ENCODE measurements around the gene PSAT1. TPM values are rescaled to one million over a fixed set of nuclear protein-coding genes. Genes with fewer than 3 reads are reported as not detected.

The PSAT1 gene
- total and polyA plus RNA-seq, 2 of the 4 experiments (the other 2 are of a cell fraction), result 77.2 to 88.4 TPM

DNA sequence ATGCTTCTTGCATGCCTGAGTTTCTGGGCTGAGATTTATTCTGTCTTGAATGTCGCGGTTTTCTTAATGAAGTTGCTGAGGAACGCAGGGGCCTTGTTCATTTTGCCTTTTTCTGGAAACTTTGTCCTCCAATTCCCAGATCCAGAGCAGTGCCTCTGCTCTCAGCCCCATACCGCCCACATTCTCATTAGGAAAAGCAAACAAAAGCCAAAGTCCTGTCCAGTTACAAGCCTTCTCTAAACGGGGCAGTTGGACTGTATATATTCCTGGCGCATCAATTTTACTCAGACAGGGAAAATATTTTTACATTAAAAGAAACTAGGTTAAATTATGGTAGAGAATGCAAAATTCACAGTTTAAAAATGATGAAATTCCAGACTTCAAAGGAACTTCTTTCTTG is 1.2 kb upstream of the PSAT1 start:
- peak overlapping the region; percentile 88 for H3K4me2 ChIP-seq (ENCODE audit: low read depth, low read length)
- no peak for ATAC-seq (ENCODE audit: low read depth)
- peak overlapping the region; percentile 82; the same call in 1 of the 2 replicates for H3K27ac ChIP-seq (ENCODE audit: insufficient read depth, low read length)

More for the DNA sequence above, 1.2 kb upstream of the PSAT1 start:
- WGBS, 2 experiments (ENCODE audit: extremely low coverage in 2 of 2, insufficient read length in 1 of 2), result no CpG with 5 or more reads among the region's 6 CpGs
- Histone ChIP-seq H3K23ac (ENCODE audit: low read depth, low read length) (peak overlapping the region; percentile 88; the same call in 1 of the 2 replicates), H3K9me3 (ENCODE audit: control insufficient read depth, insufficient read depth, low read length) (no peaks in the 10 kb centered on the region), H3K27me3 (ENCODE audit: control insufficient read depth, insufficient read depth, low read length) (no peaks in the 10 kb centered on the region), H3K18ac (ENCODE audit: low read depth, low read length) (no peak overlapping the region), H3K14ac (replicated peaks; ENCODE audit: low read depth, low read length) (peak overlapping the region; percentile 97; the same call in 1 of the 2 replicates), H3K4me1 (ENCODE audit: control insufficient read depth, insufficient read depth, low read length) (peaks cover 3% of the 10 kb centered on the region; the same call in 1 of the 2 replicates), H4K8ac (ENCODE audit: low read depth in 2 of 2, low read length in 2 of 2) (peak overlapping the region; percentile 82 to 91; a peak in 2 of 4 replicates), H4K91ac (ENCODE audit: insufficient read depth, low read depth, low read length) (peak overlapping the region; percentile 94; the same call in 1 of the 2 replicates), H2AK9ac (replicated peaks; ENCODE audit: low read depth, low read length, poor library complexity) (no peak overlapping the region), H2AK5ac (ENCODE audit: low read depth, low read length) (no peak overlapping the region), H2BK120ac (ENCODE audit: low read depth, low read length) (peak overlapping the region; percentile 91), H3K4ac (ENCODE audit: low read depth, low read length) (peak overlapping the region; percentile 93), H2BK20ac (ENCODE audit: low read depth, low read length) (no peak overlapping the region), H3K9ac (ENCODE audit: low read depth, low read length) (peak overlapping the region; percentile 89; the same call in 1 of the 2 replicates), H2BK5ac (ENCODE audit: low read depth, low read length, poor library complexity, severe bottlenecking) (no peak overlapping the region), H2AFZ (replicated peaks; ENCODE audit: low read length, poor library complexity) (peak overlapping the region; percentile 4), H3K36me3 (ENCODE audit: control insufficient read depth, insufficient read depth, low read length) (peaks cover 2% of the 10 kb centered on the region; the same call in 1 of the 2 replicates), H4K5ac (ENCODE audit: low read depth, low read length) (no peak overlapping the region), H3K56ac (ENCODE audit: extremely low read depth, insufficient read depth, low read length) (peak overlapping the region; percentile 91; the same call in 1 of the 2 replicates), H4K20me1 (ENCODE audit: insufficient read depth, low read length) (peaks cover 28% of the 10 kb centered on the region; the same call in 1 of the 2 replicates), H3K79me1 (ENCODE audit: low read depth in 1 of 2, low read length in 2 of 2) (peaks cover 7 to 29% of the 10 kb centered on the region in 2 experiments; a peak in 3 of 4 replicates), H3K9me1 (ENCODE audit: insufficient read depth, low read length) (peaks cover 2% of the 10 kb centered on the region; the same call in 1 of the 2 replicates), H3K4me3 (ENCODE audit: insufficient read depth, low read depth, low read length) (peak overlapping the region; percentile 50), H2BK15ac (ENCODE audit: low read depth, low read length) (0 out of 3 replicates have a peak overlapping the region, but pooled peaks have one; percentile 63)
- TF ChIP-seq RFX5 (IDR thresholded peaks at IDR 0.05; ENCODE audit: low read depth, low read length) (no peak), POLR2A (IDR thresholded peaks at IDR 0.05; ENCODE audit: low read depth, low read length) (no peak), MAFK (IDR thresholded peaks at IDR 0.05; ENCODE audit: low read depth, low read length) (no peak)
- TF ChIP-seq, protein P1, sequence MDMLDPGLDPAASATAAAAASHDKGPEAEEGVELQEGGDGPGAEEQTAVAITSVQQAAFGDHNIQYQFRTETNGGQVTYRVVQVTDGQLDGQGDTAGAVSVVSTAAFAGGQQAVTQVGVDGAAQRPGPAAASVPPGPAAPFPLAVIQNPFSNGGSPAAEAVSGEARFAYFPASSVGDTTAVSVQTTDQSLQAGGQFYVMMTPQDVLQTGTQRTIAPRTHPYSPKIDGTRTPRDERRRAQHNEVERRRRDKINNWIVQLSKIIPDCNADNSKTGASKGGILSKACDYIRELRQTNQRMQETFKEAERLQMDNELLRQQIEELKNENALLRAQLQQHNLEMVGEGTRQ (IDR thresholded peaks at IDR 0.05; ENCODE audit: low read depth, low read length), result no peak
- TF ChIP-seq, protein P2, sequence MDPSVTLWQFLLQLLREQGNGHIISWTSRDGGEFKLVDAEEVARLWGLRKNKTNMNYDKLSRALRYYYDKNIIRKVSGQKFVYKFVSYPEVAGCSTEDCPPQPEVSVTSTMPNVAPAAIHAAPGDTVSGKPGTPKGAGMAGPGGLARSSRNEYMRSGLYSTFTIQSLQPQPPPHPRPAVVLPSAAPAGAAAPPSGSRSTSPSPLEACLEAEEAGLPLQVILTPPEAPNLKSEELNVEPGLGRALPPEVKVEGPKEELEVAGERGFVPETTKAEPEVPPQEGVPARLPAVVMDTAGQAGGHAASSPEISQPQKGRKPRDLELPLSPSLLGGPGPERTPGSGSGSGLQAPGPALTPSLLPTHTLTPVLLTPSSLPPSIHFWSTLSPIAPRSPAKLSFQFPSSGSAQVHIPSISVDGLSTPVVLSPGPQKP (IDR thresholded peaks at IDR 0.05; ENCODE audit: borderline replicate concordance, low read depth, low read length), result no peak
- TF ChIP-seq, protein P3, sequence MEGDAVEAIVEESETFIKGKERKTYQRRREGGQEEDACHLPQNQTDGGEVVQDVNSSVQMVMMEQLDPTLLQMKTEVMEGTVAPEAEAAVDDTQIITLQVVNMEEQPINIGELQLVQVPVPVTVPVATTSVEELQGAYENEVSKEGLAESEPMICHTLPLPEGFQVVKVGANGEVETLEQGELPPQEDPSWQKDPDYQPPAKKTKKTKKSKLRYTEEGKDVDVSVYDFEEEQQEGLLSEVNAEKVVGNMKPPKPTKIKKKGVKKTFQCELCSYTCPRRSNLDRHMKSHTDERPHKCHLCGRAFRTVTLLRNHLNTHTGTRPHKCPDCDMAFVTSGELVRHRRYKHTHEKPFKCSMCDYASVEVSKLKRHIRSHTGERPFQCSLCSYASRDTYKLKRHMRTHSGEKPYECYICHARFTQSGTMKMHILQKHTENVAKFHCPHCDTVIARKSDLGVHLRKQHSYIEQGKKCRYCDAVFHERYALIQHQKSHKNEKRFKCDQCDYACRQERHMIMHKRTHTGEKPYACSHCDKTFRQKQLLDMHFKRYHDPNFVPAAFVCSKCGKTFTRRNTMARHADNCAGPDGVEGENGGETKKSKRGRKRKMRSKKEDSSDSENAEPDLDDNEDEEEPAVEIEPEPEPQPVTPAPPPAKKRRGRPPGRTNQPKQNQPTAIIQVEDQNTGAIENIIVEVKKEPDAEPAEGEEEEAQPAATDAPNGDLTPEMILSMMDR (conservative IDR thresholded peaks at IDR 0.05; ENCODE audit: low read depth, low read length), result no peak
- CTCF ChIA-PET, result interaction anchor here (1.0 kb wide), 1 partner anchor 18 kb away, joined by 3 read pairs; no protein-coding TSS in a partner anchor
- POLR2A ChIA-PET (ENCODE audit: unreplicated experiment), result interaction anchor here (1.6 kb wide), 1 partner anchor 14 kb away, joined by 4 read pairs; no protein-coding TSS in a partner anchor
- no TSS peak for BruUV-seq (replicated peaks)
- dilution Hi-C loops (cut with HindIII; ENCODE audit: low sequenced_read_pairs, unreplicated experiment), result no loop called here
- intact Hi-C loops (cut with micrococcal nuclease), result loop anchor here (1.0 to 2.0 kb wide), 3 partner anchors 14 to 59 kb away; partner anchors contain the start of gene CEP78
- in situ Hi-C loops (cut with MboI; ENCODE audit: low sequenced_read_pairs), result no loop called here
- no peak for DNase-seq

All from IMR-90 (cell line).